Vagina (tissue), 2 donors: ENCODE results near the gene MAFF.

Source experiments
- CTCF ChIP-seq, 3 experiments: fragments of 450-650 bp in 2 of 3; fragments of 200-600 bp in 1 of 3; sonication (generic) in 1 of 3; IDR thresholded peaks; one replicate each; pipeline ENCODE4 v1.5.1; 2017 to 2019; ENCODE audit warnings: antibody characterized with exemption in 3 of 3, mild to moderate bottlenecking in 2 of 3, moderate library complexity in 2 of 3
- POLR2A ChIP-seq, 2 donors: fragments of 450-650 bp; IDR thresholded peaks; one replicate each; pipeline ENCODE4 v1.6.1; 2017; ENCODE audit warnings: antibody characterized with exemption in 2 of 2, mild to moderate bottlenecking in 2 of 2, moderate library complexity in 2 of 2

GRCh38 chr22:38203855-38204514 is 2.2 kb downstream of the MAFF start:
- no peak for TF ChIP-seq POLR2A (IDR thresholded peaks at IDR 0.05)
- no peak for TF ChIP-seq CTCF (IDR thresholded peaks at IDR 0.05)
